Memory B cell (primary cell): Measurements from ENCODE around the gene TENM4.

Source experiments
- ATAC-seq: fragments of 150-1000 bp; cut with Tn5 transposase; 2 replicates; pipeline ENCODE4 v1.10.0; 2021; ENCODE audit warnings: low read depth, mild to moderate bottlenecking, moderate library complexity
- DNase-seq, 2 donors: peaks; one replicate each; pipeline ENCODE4 v3.0.0; 2022; ENCODE audit warnings: low spot score in 2 of 2
- H3K27ac Mint-ChIP-seq: one replicate; pipeline ENCODE4 v1.8.0; 2022; ENCODE audit warnings: mild to moderate bottlenecking, moderate library complexity, mixed read lengths
- H3K27me3 Mint-ChIP-seq: one replicate; pipeline ENCODE4 v1.8.0; 2022; ENCODE audit warnings: mixed read lengths
- H3K36me3 Mint-ChIP-seq: one replicate; pipeline ENCODE4 v1.8.0; 2022; ENCODE audit warnings: mild to moderate bottlenecking, mixed read lengths
- H3K4me1 Mint-ChIP-seq: one replicate; pipeline ENCODE4 v1.8.0; 2022; ENCODE audit warnings: mixed read lengths
- H3K4me3 Mint-ChIP-seq: one replicate; pipeline ENCODE4 v1.8.0; 2022; ENCODE audit warnings: mild to moderate bottlenecking, moderate library complexity, mixed read lengths
- H3K9me3 Mint-ChIP-seq: one replicate; pipeline ENCODE4 v1.8.0; 2022; ENCODE audit warnings: mixed read lengths

The TENM4 gene

DNA sequence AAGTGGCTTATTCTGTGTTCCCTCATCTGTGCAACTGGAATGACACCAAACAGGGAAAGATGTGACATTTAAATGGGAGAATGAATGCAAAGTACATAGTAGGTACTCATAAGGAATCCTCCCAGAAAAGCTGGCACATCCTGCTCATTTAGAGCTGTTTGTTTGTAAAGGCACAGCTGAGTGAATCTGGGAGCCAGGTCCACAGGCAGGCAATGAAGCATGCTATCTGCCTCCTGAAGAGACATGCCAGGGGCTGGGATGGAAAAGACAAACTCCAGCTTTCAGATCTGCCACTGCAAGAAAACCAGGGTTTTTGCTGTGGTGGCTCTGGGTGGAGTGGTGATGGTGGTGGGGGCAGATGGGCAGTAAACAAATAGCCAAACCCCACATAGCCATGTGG, 150.1 kb downstream of the TENM4 start:
- Mint-ChIP-seq H3K4me3 (no peak overlapping the region), H3K27ac (no peak overlapping the region), H3K27me3 (peaks cover 3% of the 10 kb centered on the region), H3K9me3 (no peaks in the 10 kb centered on the region), H3K36me3 (no peaks in the 10 kb centered on the region), H3K4me1 (no peaks in the 10 kb centered on the region)
- ATAC-seq (no peak), DNase-seq (no peak)

DNA sequence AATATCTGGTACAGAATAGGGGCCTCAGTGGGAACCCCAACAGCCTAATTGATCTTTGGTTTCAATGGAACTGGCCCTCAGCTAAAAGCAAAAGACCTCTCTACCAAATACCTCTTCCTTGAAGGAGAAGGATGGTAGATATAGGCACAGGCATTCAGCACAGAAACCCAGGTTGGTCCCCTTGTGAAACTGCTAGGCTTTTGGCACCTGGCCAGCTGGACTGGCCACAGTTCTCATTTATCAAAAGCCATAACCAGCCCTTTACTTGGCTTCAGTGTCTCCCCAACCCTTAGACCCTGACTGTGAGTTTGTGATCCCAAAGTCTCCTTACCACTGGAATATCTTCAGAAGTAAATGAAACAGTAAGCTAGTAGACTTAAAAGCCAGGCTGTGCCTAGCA, 152.9 kb downstream of the TENM4 start:
- no peak overlapping the region for H3K27ac Mint-ChIP-seq
- peaks cover 3% of the 10 kb centered on the region for H3K27me3 Mint-ChIP-seq
- ATAC-seq (no peak), DNase-seq (no peak)
- no peaks in the 10 kb centered on the region for H3K9me3 Mint-ChIP-seq
- H3K4me1 Mint-ChIP-seq, result no peaks in the 10 kb centered on the region
- H3K36me3 Mint-ChIP-seq, result no peaks in the 10 kb centered on the region
- H3K4me3 Mint-ChIP-seq, result no peak overlapping the region

DNA sequence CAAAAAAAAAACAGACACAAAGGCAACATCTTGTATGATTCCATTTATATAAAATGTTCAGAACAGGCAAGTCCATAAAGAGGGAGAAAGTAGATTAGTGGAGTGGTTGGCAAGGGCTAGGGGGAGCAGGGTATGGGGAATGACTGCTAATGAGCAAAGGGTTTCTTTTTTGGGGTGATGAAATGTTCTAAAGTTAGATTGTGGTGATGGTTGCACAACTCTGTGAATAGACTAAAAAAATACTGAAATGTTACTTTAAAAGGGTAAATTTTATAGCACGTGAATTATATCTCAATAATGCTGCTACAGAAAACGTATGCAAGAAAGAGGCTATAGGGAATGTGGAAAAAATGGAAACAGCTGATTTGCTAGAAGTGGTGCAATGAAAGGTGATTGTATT, 155.1 kb downstream of the TENM4 start:
- H3K4me3 Mint-ChIP-seq, result no peak overlapping the region
- H3K27ac Mint-ChIP-seq, result no peak overlapping the region
- DNase-seq (no peak), ATAC-seq (no peak)
- H3K9me3 Mint-ChIP-seq, result no peaks in the 10 kb centered on the region
- no peaks in the 10 kb centered on the region for H3K36me3 Mint-ChIP-seq
- H3K4me1 Mint-ChIP-seq, result no peaks in the 10 kb centered on the region
- peaks cover 4% of the 10 kb centered on the region for H3K27me3 Mint-ChIP-seq

DNA sequence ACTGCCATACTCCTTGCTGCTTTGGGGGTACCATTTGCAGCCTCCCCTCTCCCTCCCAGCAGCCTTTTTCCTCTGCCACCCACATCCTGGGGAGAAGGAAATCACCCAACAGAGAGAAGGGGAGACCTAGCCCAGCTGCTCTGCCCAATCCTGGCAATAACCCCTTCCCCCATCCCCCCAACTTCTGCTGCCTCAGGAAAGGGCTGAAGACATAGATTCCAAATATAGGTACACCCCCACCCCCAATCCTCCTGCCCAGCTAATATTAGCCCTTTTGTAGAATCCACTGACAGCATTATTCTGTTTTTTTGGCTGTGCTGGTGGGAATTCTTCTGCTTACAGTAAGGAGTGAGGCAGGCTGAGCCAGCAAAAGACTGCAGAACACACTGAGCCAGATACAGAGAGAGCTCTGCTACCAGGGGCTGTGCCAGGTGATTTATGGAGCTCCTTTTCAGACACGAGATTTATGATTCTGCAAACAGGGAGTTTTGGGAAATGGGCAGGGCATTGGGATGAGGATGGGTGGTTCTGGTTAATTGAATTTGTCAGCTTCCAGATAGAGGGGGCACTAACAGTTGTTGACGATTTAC, 164.0 kb downstream of the TENM4 start:
- no peaks in the 10 kb centered on the region for H3K9me3 Mint-ChIP-seq
- H3K4me1 Mint-ChIP-seq, result no peaks in the 10 kb centered on the region
- ATAC-seq (no peak), DNase-seq (no peak)
- no peaks in the 10 kb centered on the region for H3K36me3 Mint-ChIP-seq
- no peak overlapping the region for H3K4me3 Mint-ChIP-seq
- H3K27ac Mint-ChIP-seq, result no peak overlapping the region
- H3K27me3 Mint-ChIP-seq, result peaks cover 2% of the 10 kb centered on the region

DNA sequence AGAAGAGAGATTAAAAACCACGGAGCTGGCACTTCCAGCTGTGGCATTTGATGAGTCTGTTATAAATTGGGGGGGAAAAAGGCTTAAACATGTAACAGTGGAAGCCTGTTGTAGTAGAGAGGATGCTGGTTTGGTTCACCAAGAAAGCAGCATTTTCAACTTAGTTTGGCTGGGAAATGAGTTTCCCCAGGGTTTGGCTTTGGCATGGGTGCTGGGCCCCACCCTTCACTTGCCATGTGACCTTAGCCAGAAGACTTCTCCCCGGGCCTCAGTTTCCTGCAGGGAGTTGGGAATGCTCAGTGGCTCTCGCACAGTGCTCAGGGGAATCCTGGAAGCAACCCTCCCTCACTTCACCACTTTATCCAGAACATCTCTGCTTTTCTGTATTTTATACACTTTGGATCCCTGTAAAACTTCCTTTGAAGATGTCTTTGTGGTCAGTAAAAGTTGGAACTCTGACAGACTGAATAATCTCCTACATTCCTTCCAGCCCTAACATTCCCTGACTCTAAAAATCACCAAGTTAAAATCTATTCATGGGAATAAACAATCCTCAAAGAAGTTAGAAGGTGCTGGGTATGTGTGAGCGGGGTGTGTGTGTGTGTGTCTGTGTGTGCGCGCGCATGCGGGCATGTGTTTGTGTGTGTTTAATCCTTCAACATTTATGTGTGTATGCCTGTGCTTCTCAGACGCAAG, 166.0 kb downstream of the TENM4 start:
- DNase-seq (no peak), ATAC-seq (no peak)
- Mint-ChIP-seq H3K36me3 (no peaks in the 10 kb centered on the region), H3K9me3 (no peaks in the 10 kb centered on the region), H3K4me1 (no peaks in the 10 kb centered on the region), H3K27me3 (peaks cover 2% of the 10 kb centered on the region), H3K27ac (no peak overlapping the region), H3K4me3 (no peak overlapping the region)

DNA sequence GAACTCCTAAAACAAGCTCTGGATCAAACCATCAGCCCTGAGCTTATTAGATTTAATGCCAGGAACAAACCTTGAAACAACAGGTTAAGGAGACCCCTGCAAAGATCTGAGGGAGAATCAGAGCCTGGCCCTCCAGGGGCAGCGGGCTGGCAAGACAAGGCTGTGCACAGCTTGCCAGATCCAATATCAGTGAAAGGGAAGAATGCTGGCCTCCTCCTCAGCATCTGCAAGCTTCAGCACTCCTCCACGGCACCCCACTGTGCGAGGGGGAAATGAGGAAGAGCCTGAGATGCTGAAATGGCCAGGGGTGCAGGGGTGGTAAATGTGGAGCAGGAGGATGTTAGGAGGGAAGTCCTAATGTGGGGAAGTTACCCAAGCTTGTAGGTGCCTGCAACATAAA, 167.0 kb downstream of the TENM4 start:
- ATAC-seq (no peak), DNase-seq (no peak)
- H3K4me1 Mint-ChIP-seq, result no peaks in the 10 kb centered on the region
- no peak overlapping the region for H3K4me3 Mint-ChIP-seq
- no peak overlapping the region for H3K27ac Mint-ChIP-seq
- H3K9me3 Mint-ChIP-seq, result no peaks in the 10 kb centered on the region
- H3K36me3 Mint-ChIP-seq, result no peaks in the 10 kb centered on the region
- H3K27me3 Mint-ChIP-seq, result peaks cover 2% of the 10 kb centered on the region

DNA sequence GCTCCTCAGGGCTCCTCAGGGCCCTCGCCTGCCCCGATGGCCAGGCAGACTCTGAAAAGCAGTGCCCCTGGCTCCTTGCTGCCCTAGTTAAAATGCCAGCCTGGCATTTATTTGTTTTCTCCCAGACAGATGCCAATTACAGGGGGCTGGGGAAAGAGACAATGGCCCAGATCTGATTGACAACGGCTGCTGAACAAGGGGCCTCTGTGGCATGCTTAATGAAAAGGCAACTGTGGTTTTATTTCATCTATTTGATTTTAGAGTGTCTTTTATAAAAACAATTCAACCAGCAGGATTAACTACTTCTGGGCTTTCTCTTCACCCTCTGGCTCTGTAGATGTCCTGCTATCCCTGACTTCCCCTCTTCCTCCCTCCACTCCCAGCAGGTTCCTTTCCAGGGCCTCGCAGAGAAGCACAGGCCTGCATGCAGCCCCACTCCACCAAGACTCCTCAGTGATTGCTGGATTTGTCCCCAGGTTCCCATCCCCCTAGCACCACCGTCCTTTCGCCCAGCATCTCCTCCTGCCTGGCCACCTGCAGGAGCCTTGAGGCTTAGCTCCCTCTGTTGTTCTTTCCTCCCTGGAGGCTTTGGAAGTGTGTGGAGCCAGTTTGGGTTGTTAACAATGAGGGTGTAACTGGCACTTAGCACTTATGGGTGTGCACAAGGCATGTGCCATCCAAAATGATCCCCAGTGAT, 171.1 kb downstream of the TENM4 start:
- DNase-seq (no peak), ATAC-seq (no peak)
- no peak overlapping the region for H3K27ac Mint-ChIP-seq
- no peaks in the 10 kb centered on the region for H3K36me3 Mint-ChIP-seq
- no peaks in the 10 kb centered on the region for H3K4me1 Mint-ChIP-seq
- peaks cover 2% of the 10 kb centered on the region for H3K27me3 Mint-ChIP-seq
- H3K9me3 Mint-ChIP-seq, result no peaks in the 10 kb centered on the region
- H3K4me3 Mint-ChIP-seq, result no peak overlapping the region

DNA sequence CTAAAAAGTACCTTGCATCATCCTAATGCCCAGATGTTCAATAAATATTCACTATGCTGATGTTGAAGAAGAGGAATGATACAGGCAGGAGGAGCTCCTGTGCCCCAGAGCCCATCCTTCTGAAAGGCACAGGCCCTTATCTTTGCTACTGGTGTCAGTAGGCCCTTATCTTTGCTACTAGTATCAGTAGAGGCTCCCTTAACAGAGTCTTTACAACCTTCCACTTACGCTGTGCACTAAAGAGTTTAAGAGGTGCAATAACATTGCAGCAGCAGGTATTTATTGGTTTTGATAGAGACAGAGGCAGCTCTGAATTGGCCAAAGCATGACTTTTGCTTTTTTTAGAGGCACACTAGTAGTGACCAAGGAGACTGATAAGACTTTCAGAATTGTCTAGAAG, 174.4 kb downstream of the TENM4 start:
- H3K27ac Mint-ChIP-seq, result no peak overlapping the region
- ATAC-seq (no peak), DNase-seq (no peak)
- no peaks in the 10 kb centered on the region for H3K4me1 Mint-ChIP-seq
- no peaks in the 10 kb centered on the region for H3K9me3 Mint-ChIP-seq
- no peaks in the 10 kb centered on the region for H3K36me3 Mint-ChIP-seq
- H3K4me3 Mint-ChIP-seq, result no peak overlapping the region
- peaks cover 2% of the 10 kb centered on the region for H3K27me3 Mint-ChIP-seq

DNA sequence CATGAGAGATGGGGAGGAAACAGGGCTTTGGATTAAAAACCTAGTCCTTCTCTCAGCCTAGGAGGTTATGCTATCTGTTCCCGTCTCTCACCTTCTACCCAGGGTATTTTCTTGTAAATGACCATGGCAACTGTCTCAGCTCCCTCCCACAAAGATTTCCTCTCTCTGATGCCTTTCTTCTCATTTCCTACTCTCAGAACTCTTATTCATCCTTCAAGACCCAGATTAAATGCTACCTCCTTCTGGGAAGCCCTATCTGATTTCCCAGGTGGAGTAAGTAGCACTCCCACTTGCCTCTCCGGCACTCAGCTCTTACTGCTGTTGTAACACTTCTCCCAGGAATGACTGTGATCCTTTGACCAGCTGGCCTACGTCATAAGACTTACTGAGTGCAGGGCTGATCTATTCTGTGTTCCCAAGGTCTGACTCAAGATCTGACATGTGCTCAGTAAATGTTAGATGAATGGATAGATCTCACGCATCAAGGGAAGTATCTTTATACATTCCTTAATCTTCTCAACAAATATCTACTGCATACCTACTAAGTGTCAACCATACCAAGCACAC, 175.0 kb downstream of the TENM4 start:
- DNase-seq (no peak), ATAC-seq (no peak)
- Mint-ChIP-seq H3K27me3 (peaks cover 4% of the 10 kb centered on the region), H3K4me3 (no peak overlapping the region), H3K4me1 (no peaks in the 10 kb centered on the region), H3K27ac (no peak overlapping the region), H3K36me3 (no peaks in the 10 kb centered on the region), H3K9me3 (no peaks in the 10 kb centered on the region)

DNA sequence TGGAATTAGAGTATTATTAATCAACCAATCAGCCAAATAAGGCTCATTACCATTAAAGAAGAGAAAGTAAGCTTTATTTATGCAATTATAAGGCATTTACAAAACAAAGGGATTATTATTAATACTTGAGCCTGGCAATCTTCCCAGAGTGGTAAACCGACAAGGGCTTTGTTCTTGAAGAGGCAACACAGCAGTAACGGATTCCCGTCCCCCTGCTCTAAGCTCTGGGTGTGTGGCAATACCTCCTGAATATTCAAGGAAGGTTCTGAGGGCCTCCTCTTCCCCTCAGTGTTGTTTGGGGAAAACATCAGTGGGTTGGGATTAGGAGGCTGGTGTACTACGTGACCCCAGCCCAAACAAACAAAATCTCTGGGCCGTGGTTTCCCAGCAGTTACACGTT, 176.5 kb downstream of the TENM4 start:
- H3K4me3 Mint-ChIP-seq, result no peak overlapping the region
- H3K27ac Mint-ChIP-seq, result no peak overlapping the region
- H3K4me1 Mint-ChIP-seq, result no peaks in the 10 kb centered on the region
- DNase-seq, result no peak
- no peak for ATAC-seq
- H3K9me3 Mint-ChIP-seq, result peaks cover 3% of the 10 kb centered on the region
- H3K27me3 Mint-ChIP-seq, result peaks cover 5% of the 10 kb centered on the region
- no peaks in the 10 kb centered on the region for H3K36me3 Mint-ChIP-seq

DNA sequence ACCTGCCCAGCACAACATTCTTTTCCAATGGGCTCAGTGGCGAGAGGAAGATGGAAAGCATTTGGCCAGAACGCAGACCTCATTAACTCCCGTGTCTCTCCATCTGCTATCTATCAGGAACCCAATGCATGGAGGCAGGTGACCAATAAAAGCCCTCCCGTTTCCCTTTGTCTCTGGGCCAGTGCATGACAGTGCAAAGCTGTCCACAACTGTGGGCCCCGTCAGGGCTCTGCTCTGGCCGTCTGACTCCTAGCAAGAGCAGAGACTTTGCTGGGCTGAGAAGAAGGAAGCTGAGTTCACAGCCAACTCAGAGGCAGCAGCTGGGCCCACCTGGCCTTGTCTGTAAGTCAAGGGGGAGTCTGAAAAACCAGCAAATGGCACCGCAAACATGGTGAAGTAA, 177.8 kb downstream of the TENM4 start:
- no peak for ATAC-seq
- no peak for DNase-seq
- Mint-ChIP-seq H3K27me3 (peaks cover 6% of the 10 kb centered on the region), H3K9me3 (peaks cover 4% of the 10 kb centered on the region), H3K27ac (no peak overlapping the region), H3K4me3 (no peak overlapping the region), H3K4me1 (no peaks in the 10 kb centered on the region), H3K36me3 (no peaks in the 10 kb centered on the region)

DNA sequence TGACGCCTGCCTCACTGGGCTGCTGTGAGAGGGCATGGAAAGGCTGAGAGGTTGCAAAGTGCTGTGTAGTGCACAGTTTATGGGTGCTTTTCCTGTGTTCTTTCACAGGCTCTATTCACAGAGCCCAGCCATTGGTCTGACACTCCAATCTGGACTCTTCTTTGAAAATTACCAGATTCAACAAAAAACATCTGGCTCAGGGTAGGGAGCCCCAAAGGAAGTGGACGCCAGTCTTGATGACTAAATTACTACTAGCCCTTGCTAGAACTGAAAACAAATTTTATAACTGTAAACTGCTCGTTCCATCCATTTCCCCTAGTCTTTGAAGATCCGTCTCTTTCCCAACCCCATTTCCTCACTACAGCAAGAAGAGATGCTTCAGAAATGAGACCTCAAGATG, 178.6 kb downstream of the TENM4 start:
- Mint-ChIP-seq H3K36me3 (no peaks in the 10 kb centered on the region), H3K9me3 (peaks cover 4% of the 10 kb centered on the region), H3K27me3 (peaks cover 6% of the 10 kb centered on the region), H3K27ac (no peak overlapping the region), H3K4me1 (no peaks in the 10 kb centered on the region), H3K4me3 (no peak overlapping the region)
- ATAC-seq, result no peak
- no peak for DNase-seq

DNA sequence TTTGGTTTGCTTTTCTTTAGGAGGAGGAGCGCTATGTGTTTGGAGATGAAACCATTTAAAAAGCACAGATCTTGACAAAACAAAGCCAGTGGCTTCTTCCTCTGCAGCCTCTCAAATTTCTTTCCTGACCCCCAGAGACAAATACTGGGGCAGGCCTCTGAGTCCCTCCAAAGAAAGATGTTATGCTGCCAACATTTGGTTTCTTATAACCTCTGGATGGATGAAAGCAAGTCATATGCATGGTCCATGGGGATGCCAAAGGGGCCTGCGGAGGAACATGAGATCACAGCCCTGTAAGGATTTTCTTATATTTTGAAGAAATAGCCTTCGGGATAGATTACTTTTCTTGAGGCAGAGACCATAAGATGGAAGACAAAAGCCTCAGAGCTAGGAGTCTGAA, 179.1 kb downstream of the TENM4 start:
- no peak for DNase-seq
- Mint-ChIP-seq H3K27me3 (peaks cover 6% of the 10 kb centered on the region), H3K27ac (no peak overlapping the region), H3K4me3 (no peak overlapping the region), H3K4me1 (no peaks in the 10 kb centered on the region), H3K9me3 (peaks cover 4% of the 10 kb centered on the region), H3K36me3 (no peaks in the 10 kb centered on the region)
- no peak for ATAC-seq

DNA sequence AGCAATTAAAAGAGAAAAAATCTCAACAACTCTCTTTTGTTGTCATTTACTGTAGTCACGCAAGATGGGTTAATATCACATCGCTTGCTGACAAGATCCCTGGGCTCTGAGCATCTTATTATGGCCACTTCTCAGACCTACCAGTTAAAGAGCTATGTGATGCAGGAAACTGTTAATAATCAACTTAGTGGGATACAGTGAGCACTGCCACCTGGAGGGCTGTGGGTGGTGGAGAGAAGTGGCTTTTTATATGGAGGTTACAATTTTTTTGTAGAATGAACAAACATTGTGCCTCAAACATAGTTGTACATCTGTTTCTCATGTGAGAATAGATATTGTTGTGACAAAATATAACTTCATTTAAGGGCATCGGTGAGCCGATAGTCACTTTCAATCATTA, 181.0 kb downstream of the TENM4 start:
- Mint-ChIP-seq H3K36me3 (no peaks in the 10 kb centered on the region), H3K9me3 (peaks cover 4% of the 10 kb centered on the region), H3K4me3 (no peak overlapping the region), H3K27me3 (peaks cover 6% of the 10 kb centered on the region), H3K4me1 (no peaks in the 10 kb centered on the region), H3K27ac (no peak overlapping the region)
- DNase-seq (no peak), ATAC-seq (no peak)
